Measurements from ENCODE around the gene TBC1D20.
"Not testable (repeated sequence)": the region's sequence is repeated elsewhere in the genome, so short reads cannot be mapped to it uniquely, and the experiment has no call there.

The TBC1D20 gene

DNA sequence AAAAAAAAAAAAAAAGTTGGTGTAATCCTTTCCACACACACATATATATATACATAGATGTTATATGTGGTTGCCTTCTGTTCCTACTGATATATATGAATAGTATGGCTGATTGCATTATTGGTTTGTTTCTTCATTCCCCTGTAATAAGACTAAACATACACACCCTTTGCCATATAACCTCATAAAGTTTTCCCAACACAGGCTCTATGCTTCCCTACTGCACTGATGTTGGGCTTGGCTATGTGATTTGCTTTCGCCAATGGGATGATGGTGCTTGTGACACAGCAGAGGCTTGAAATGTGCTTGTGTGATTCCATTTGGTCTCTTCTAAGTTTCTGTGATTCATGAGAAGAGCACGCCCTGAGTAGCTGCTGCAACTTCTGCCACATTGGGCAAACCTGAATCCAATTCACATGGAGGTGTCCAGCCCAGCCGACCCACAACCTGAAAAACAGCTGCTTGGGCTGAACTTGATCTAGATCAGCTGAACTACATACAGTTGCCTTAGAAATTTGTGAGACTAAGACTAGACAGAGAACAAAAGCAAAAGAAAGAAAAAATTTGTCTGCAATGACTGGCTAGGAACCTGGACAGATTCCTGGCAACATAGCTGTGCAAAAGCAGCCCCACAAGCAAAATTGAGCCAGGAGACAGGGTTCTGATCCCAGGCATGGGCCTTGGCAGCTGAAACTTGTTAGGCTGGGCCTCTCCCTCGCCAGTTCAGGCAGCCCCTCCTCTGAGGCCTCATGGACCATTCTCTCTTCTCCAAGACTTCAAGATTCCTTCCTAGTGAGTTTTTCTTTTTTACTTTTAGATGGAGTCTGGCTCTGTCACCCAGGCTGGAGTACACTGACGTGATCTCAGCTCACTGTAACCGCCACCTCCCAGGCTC lies 13.4 kb upstream of the TBC1D20 start:
- DNase-seq (ENCODE audit: low read depth in 2 of 2) = no peak

DNA sequence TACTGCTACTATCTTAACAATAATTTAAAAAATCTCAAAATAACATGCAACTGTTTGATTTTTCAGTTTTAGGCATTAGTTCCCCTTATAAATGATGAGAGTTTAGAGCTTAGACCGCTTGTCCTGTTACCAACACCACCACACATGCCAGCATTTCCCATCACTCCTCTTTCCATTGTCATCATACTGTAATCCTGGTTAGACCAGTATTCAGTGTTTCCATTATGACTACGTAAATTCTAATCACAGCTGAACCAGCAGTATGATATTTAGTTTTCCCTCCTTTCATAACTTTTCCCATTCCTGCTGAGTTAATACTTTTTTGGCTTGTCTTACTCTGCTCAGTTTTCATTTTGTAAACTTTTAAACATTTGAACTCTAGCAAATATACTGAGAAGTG lies 12.2 kb upstream of the TBC1D20 start:
- DNase-seq (ENCODE audit: low read depth in 2 of 2) = no peak

DNA sequence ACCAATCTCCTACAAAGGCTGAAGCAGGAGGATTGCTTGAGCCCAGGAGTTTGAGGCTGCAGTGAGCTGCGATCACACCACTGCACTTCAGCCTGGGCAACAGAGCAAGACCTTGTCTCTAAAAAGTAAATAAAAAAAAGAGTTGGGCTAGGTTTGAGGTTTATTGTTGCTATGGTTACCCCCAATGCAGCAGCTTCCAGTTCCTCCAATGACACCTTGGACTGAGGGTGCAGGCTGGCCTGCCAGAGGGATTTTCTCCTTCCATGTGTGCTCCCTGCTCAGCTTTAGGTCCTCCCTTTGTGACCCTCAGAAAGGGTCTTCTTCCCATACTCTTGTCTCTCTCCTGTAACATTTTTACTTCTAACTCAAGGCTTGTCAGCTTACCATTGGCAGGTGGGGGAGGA lies 10.6 kb upstream of the TBC1D20 start:
- DNase-seq (ENCODE audit: low read depth in 2 of 2) = no peak

DNA sequence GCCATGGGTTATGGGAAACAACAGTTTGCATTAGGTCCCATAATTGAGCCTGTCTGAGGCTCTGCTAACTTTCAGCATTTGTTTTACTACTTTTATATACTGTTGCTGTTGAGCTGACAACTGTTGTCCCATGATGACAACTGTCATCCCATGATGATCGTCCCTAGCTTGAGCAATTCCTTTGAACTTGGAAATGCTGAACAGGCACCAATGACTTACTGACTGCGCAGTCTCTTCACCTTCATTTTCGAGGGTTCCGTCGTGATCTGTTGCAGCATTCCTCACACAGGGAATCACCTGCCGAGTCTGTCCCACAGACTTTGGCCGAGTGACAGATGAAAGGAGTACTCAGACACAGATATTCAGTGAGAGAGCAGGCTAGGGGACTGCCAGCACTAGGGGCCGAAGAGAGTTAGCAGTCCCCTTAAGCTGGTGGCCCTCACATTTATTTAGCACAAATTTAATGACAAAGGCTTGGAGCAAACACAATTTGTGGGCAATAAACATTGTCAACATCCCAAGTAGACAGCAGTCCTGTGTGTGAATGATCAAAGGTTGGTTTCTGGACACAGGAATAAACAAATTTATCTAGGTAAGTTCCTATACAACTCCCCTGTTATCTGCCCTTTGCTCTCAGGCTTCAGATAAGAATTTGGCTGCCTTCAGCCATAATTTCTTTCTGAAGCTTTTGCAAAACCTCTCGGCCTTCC lies 10.0 kb upstream of the TBC1D20 start:
- no peak for DNase-seq (ENCODE audit: low read depth in 2 of 2)

DNA sequence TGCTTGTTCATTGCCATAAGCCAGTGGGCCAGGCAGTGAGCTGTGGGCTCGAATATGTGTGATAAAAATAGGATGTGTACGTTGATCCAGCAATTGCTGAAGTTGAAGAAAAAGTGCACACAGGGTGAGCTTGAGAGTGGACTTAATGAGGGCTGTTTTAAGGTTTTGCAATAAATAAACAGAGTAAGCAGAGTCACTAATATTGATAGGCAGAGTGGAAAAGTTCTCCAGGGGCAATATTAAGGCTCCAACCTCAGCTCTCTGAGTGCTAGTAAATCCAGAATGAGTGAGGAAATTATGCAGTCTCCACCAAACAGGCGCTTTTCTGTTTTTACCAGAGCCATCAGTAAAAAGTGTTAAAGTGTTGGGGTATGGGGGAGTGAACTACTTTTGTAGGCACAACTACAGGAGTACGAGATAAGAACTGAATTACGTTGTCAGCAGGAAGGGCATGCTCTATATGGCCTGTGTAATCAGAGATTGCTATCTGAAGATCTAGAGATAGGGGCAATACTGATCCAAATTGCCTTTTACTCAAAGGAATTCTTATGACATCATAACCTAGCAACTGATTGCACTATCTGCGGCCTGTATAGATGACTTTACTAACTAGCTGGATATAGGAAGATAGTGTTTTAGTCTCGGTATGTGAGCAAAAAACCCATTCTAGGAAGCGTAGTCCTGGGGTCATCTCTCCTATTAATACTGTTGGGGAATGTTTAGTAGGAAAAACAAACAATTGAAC lies 7.6 kb upstream of the TBC1D20 start:
- no peak for DNase-seq (ENCODE audit: low read depth in 2 of 2)

DNA sequence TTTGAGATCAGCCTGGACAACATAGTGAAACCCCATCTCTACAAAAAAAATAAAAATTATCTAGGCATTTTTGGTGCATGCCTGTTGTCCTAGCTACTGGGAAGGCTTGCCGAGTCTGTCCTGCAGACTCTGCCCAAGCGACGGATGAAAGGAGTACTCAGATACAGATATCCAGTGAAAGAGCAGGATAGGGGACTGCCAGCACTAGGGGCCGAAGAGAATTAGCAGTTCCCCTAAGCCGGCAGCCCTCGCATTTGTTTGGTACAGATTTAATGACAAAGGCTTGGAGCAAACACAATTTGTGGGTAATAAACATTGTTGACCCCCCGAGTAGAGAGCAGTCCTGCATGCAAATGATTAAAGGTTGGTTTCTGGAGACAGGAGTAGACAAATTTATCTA lies 5.4 kb upstream of the TBC1D20 start:
- DNase-seq (ENCODE audit: low read depth in 2 of 2) = no peak

DNA sequence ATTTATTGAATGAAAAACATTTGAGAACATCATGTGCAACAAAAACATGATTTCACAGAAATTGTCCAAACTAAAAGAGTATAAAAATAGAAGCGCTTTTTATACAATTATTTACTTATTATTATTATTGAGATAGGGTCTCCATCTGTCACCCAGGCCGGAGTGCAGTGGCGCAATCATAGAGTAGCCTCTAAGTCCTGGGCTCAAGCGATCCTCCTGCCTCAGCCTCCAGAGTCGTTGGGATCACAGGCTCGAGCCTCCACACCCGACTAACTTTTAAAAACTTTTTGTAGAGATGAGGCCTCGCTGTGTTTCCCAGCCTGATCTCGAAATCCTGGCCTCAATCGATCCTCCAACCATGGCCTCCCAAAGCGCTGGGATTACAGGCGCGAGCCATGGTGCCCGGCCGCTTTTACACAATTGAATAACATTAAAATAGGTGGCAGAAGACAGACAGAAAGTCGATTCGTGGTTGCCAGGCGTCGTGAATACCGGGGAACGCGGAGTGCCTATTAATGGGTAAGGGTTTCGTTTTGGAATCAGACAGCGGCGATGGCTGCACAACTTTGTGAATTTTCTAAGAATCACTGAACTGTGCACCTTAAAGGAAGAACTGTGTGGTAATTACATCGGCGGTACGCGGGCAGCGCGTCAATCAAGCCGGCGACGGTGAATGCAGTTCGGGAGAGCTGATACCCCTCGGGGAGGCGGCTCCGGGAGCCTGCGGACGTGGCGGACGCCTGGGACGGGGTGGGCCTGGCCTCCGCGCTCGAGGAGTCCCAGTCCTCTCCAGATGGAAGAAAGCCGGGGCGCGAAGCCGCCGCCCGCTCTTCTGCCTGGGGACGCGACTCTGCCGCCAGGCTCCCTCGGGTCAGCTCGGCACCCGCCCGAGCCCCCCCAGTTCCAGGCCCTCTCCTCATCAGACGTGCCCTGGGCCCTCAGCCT lies 807 bp downstream of the TBC1D20 start:
- DNase-seq (ENCODE audit: low read depth in 2 of 2) = peak in 1 of 2 donors; percentile 25

DNA sequence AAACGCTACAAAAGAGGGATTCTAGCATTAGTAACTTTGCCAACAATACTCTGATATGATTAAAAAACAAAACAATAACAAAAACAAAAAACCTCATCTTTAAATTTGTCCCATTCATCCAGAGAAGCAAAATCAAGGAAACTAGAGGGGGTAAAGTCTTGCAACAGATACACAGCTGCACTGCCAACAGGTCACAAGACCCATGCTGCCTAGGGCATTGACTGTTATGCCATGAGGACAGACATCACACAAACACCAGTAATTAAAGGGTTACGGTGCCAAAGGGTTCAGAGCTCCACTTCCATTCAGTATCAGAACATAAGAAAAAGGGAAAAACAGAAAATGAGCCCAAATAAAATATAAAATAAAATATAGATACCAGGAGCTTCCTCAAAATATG lies 1.6 kb downstream of the TBC1D20 start:
- DNase-seq (ENCODE audit: low read depth in 2 of 2) = no peak

DNA sequence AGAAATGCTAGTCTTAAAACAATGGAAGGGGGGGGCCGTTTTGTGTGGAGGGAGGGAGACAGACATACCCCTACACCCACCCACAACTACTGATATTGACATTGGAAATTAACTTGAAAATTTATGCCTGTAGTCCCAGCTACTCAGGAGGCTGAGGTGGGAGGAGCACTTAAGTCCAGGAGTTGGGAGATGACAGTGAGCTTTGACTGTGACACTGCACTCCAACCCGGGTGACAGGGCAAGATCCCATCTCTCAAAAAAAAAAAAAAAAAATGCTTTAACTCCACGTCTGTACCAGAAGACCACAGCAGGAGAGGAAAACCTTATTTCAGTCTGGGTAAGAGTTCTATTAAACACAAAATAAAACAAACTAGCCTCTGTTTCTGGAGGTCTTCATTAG lies 2.2 kb downstream of the TBC1D20 start:
- no peak for DNase-seq (ENCODE audit: low read depth in 2 of 2)

DNA sequence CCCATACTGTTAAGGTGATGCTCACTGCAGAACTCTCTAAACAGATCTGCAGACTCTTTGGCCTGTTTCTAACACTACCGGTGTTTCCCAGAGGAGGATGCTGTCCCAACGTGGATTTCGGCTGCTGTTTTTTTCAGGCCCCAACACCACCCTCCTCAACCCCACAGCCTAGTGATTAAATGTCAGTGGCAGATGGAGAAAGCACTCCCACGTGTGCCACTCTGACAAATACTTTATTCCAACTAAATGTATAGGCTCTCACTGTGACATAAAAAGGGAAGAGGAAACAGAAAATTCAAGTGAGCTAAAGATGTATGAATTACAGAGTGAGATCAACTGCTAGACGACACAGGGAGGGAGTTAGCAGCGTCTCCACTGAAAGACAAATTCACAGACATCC lies 3.6 kb downstream of the TBC1D20 start:
- DNase-seq (ENCODE audit: low read depth in 2 of 2) = no peak

DNA sequence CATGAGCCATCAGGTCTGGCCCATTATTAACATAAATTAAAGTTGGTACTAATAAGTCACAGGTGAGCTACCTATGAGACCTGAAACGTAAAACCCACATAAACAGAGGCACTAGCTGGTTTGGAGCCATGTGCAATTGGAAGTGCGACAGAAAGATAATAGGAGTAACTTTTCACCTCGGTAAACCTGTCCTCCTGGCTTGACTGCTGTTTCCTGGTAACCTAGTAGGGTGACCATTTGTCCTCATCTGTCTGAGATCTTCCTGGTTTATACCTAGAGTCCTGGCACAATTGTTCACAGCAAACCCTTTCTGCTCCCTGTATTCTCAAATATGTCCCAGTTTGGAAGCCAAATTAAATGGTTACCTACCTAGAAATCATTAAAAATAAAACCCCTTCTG lies 7.4 kb downstream of the TBC1D20 start:
- no peak for DNase-seq (ENCODE audit: low read depth in 2 of 2)

DNA sequence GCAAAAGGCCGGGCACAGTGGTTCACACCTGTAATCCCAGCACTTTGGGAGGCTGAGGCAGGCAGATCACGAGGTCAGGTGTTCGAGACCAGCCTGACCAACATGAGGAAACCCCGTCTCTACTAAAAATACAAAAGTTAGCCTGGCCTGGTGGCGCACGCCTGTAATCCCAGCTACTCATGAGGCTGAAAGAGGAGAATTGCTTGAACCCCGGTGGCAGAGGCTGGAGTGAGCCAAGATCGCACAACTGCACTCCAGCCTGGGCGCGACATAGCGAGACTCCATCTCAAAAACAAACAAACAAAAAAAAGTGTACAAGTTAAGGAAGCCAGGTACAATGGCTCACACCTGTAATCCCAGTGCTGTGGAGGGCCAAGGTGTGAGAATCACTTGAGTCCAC lies 10.3 kb downstream of the TBC1D20 start:
- DNase-seq (ENCODE audit: low read depth in 2 of 2) = not testable (repeated sequence)

DNA sequence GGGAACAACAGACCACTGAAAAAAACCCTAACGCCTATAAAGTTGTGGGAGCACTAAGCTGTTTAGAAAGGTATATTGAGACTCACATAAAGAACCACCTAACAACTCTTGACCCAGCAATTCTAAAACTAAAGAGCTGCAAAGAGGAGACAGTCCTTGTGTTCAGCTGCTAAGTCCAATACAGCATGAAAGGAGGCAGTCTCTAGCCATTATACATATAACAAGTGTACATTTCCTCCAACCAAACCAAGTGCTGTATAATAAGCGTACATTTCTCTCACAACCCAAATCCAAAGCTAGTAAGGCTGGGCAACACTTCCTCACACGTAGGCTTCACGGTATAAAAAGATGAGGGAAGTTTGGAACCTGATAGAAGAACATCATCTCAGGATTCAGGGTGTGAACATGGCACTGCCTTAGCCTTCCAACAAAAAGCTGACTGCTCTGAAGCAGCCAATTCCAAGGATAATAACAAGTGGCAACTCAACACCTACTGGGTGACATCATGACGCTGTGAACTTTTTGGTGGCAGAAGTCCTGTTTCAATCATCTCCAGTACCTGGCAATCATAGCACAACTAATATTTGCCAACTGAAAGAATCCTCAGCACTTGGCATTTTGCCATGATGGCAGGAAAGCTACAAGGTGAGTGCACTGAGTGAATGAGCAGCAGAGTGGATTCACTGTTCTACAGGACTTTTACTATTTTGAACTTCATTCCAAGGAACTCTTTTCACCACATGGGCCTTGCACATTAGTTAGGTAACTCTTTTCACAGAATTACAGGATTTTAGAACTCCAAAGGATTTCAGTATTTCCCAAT lies 16.6 kb downstream of the TBC1D20 start:
- no peak for DNase-seq (ENCODE audit: low read depth in 2 of 2)

DNA sequence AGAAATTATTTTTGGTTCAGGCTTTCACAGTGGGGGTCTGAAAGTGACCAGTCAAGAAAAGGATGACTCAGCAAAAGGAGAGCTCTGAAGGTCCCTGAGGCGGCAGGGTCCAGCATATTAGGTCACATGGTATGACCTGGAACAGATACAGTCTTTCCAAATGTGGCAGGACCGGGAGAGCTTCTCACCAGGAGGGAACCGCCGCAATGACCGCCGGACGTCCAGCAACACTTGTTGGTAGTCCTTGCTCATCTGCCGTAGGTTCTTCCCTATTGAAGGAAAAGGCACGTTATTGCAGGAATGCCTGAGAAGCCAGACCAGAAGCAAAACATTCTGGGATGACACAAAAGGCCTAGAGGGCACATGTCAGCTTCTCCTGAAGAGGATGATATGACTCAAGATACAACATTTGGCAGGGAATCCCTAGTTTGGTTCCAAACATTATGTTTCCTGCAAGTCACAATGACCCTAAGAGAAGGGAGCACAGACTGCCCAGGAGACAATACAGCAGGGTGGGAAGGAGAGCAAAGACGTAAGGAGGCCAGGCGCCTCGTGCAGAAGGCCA lies 17.4 kb downstream of the TBC1D20 start:
- no peak for DNase-seq (ENCODE audit: low read depth in 2 of 2)

DNA sequence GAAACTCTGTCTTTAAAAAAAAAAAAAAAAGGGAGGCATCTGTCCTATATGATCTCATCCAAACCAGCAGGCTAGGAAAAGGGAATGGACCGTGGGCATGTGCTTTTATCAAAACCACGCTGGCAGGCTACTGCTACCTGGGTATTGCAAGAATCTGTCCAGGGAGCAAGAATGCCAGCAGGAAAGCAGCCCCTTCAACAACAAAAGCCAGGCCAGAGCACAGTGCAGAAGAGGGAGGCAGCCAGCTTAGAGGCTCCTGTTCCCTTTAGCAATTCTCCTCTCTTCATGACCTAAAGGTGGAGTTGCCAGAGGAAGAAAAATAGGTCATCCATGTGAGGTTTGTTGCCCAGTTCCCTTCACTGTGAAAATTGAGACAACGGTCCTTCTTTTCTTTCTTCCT lies 18.2 kb downstream of the TBC1D20 start:
- no peak for DNase-seq (ENCODE audit: low read depth in 2 of 2)

DNA sequence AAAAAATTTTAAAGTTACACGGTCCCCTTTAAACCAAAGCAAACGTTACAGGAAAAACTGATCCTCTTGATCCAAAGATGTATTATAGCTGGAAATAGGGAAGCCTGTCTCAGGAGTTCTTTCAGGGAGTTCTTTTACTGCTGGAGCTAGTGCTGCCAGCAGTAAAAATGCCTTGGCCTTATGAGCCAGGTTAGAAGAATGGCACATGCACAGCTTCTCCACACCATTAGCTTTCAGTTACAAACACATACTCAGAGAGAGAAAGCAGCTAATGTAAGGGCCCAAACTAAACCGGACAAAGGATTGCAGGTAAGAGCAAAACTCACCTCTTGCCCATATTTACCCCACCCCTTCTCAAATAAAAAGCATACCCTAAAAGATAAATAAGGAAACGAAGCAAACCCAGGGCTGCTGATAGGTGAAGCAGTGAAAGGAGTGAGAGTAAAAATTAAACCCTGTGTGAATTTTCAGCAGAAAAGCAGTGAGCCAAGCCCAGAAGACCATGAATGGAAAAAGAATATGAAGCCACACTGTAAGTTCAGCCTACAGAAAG lies 19.0 kb downstream of the TBC1D20 start:
- no peak for DNase-seq (ENCODE audit: low read depth in 2 of 2)

DNA sequence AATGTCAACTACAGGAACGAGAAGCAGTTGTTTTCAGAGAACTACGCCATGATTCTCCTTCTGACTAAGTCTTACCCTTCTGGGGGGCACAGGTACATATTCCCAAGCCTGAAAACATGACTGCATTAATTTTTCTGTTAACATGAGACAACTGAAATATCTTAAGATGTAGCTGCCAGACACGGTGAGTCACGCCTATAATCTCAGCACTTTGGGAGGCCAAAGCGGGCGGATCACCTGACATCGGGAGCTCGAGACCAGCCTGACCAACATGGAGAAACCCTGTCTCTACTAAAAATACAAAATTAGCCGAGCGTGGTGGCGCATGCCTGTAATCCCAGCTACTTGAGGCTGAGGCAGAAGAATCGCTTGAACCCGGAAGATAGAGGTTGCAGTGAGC lies 21.7 kb downstream of the TBC1D20 start:
- DNase-seq (ENCODE audit: low read depth in 2 of 2) = no peak

DNA sequence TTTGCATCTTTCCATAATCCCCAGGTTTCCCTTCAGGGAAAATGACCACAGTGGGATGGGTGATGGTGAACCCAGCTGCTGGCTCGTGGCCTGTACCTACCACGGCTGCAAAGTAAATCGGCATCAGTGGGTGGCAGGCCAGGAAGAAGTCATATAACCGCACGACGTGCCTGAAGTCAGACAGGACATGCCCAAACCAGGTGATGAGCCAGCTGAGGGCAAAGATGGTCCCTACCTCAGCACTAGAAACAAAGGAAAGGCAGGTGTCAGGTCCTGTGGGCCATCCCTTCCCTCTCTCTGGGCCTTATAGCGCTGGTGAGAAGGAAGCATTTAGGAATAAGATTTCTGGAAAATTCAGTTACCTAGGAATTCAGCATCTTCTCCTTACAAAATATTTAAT lies 22.2 kb downstream of the TBC1D20 start:
- DNase-seq (ENCODE audit: low read depth in 2 of 2) = no peak

DNA sequence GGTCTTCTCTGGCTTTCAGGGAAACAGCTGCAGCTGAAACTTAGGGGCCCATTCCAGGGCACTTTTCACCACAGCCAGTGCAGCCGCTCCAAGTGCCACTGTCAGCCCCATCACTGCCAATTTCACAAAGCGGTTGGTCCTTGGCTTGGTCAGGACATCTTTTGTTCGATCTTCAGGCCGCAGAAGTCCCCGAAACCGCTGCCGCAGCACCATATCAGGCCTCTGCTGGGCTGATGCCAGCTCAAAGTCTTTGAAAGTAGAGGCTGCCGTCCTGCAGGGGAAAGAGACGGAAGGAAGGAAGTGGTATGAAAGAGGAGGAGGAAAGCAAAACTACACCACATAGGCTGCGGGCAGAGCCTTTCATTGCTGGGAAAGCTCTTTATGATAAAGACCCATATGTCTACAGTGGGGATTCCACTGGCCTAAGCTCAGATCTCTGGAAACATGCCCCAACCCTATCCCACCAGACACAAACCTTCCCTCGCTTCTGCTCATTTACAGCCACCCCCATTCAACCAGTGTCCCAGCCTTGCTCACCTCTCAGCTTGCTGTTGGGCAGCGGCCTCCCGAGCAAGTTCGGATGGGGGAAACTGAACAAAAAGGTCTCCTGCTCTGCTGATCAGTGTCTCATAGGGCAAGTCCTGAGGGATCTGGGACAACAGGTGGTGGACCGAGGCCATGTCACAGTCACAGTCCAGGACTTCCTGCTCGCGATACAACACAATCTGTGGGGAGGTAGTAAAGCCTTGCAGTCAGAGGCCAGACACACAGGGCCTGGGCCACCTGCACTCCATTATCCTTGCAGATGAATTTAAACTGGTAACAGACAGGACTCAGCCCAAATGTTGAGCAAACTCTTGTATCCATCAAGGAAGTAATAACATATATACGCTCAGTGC lies 23.5 kb downstream of the TBC1D20 start:
- DNase-seq (ENCODE audit: low read depth in 2 of 2) = peak; percentile 14 to 33
